Measurements from ENCODE around the gene HES1.
"Not testable (repeated sequence)": the region's sequence is repeated elsewhere in the genome, so short reads cannot be mapped to it uniquely, and the experiment has no call there.

Gene HES1

DNA sequence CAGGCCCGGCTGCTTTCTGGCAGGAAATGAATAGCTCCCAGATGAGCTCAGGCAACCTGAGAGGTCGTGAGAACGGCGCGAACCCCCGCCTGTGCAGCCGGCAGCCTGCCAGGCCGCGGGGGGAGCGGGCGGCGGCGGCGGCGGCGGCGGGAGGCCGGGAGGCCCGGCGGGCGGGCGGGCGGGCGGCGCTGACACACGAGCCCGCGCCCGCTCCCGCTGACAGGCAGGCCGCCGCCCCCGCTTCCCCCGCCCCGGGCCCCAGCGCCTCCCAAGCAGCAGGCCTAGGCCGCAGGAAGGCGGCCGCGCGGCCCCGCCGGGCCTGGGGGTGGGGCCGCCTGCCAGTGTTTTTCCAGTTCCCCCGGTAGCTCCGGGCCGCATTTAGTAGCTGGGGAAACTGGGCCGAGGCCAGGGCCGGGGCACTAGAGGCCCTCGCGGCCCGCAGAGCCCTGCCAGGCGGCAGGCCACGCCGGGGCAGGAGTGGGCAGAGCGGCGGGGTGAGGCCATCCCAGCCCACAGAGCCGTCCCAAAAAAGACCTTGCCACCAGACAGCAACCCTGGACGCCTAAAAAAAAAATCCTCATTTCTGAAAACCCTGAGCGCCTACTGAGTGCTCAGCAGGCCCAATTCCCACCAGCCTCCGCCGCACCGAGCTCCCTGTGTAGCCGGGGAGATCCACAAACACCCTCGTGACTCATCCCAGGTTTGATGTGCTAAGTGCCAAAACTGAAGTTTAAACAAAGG, 5.6 kb downstream of the HES1 start:
- DNase-seq (ENCODE audit: low spot score) = peak; percentile 61

DNA sequence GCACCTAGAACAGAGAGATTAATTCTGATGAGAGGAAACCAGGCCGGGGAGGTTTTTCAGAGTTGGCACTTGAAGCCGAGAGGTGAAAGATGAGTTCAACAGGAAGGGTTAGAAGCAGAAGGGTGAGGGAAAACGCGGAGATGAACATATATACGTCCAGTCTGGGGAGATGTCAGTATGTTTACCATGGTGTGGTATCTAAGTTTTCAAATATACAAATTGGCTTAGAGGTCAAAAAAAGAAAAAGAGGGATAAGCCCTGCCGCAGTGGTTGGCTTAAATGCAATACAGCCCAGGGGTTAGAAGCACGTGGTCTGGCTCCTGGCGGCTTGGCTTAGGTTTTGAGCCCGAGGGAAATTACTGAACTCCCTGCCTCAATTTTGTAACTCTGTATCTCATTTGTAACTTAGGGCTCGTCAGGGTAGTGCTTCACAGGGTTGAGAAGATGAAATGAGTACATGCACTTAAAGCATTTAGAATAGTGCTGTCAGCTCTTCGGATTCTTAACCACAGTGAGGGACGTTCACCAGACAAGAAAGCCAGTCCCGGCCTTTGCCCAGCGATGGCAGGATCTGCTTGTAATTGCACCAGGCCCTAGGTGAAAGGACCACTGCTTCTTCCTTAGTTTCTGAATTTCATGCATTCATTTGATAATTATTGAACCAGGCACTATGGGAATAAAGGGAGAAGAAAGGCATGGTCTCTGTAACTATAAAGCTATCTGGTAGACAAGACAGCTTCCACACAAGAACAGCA, 6.4 kb downstream of the HES1 start:
- DNase-seq (ENCODE audit: low spot score) = no peak

DNA sequence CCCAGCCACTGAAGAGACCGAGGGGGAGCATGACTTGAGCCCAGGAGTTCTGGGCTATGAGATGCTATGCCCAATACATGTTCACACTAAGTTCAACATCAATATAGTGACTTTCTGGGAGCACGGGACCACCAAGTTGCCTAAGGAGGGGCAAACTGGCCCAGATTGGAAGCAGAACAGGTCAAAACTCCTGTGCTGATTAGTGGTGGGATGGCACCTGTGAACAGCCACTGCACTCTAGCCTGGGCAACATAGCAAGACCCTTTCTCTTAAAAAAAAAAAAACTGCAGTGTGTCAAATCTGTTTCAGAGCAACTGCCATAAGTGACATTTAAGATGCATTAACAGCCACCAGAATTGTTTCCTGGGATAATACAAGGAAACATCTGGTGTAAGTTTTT, 9.8 kb downstream of the HES1 start:
- DNase-seq (ENCODE audit: low spot score) = no peak

DNA sequence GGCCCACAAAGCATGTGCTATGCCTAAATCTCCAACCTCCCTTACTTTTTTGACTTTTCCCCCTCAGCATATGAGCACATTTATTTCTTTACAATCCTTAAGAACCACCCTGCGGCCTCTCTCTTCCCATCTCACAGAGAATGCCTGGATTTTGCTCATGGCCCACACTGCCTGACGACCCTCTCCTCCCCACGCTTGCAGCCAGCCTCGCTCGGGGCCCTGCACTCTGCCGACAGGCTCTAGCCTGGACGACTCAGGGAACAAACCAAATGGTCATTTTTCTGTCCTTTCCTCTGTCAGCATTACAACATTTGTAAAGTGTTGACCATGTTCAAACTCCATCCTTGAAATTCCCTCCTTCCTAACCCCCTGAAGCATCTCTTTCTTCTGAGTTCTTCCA, 11.7 kb downstream of the HES1 start:
- DNase-seq (ENCODE audit: low spot score) = no peak

DNA sequence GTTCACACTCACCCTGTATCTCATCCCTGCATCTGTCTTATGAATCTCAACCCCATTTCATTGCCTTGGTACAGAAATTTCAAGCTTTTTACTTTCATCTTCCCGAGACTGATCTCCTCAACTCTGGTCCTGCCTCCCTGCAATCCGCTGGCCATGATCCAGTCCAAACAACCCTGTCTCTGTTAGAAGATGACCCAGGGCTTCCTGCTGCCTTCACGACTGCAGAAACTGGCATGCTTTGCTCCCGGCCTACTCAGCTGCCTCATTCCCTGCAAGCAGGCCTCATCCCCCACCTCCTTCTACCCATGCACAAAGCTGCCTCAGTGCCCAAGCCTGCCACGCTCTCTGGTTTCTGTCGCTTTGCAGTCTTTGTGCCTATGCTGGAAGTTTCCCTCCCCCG, 12.4 kb downstream of the HES1 start:
- no peak for DNase-seq (ENCODE audit: low spot score)

DNA sequence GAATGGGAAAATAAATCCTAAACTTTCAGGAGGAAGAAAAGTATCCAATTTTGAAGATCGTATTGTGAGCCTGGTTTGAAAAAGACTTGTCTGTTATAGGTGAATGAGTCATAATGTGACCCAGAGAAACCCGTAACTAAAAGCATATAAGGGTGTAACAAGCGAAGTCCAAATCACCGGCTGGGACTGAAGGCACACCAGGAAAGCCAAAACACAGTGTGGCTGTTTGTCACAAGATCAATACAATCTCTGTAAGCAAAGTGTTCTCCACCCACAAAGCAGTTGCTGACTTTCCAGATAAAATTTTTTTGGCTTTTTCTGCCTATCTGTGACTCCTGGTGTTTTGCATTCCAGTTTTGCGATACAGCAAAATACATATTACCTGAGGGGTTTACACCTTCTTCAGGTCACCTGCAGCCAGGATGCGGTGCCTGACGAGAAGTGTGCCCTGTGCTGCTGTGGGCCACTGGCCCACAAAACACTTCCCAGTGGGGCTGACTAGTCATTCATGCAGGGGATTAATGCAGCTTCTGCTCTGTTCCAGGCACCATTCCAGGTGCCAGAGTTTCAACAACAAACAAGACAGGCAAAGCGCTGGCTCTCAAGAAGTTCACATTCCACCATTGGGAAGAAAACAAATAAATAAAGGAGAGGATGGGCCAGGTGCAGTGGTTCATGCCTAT, 14.4 kb downstream of the HES1 start:
- no peak for DNase-seq (ENCODE audit: low spot score)

DNA sequence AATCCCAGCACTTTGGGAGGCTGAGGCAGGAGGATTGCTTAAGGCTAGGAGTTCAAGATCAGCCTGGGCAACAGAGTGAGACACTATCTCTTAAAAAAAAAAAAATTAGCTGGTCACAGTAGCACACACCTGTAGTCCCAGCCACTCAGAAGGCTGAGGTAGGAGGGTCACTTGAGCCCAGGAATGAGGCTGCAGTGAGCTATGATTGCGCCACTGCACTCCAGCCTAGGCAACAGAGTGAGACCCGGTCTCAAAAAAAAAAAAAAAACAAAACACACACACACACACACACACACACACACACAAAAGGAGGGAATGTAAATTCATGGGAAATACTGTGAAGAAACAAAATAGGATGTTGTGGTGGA, 15.0 kb downstream of the HES1 start:
- not testable (repeated sequence) for DNase-seq (ENCODE audit: low spot score)

DNA sequence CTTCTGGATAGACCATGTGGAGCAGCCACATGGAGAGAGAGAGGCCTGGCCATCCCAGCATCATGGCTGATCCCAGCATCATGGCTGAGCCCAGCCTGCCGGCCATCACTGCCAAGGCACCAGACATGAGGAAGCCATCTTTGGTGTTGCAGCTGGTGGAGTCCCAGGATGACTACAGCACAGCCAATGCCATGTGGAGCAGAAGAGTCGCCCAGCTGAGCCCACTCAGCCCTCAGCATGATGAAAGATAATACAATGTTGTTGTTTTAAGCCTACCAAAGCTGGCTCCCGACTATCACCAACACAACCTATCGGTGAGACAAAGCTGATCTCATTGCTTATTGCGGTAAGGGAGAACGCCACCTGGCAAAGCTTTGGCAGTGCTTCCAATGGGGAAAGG, 18.4 kb downstream of the HES1 start:
- DNase-seq (ENCODE audit: low spot score) = no peak

DNA sequence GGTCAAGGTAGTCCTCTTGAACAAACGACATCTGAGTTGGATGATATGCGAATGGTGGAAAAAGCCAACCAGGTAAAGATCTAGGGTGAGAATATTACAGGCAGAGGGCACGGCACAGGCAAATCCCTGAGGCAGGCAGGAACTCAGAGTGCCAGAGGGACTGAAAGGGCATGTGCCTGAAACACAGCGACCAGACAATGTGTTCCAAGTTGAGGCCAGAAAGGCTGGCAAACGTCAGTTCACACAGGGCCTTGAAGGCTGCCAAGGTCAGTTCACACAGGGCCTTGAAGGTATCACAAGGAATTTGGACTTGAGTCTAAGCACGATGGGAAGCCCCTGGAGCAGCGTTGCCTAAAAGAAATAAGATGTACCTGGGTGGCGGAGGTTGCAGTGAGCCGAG, 20.1 kb downstream of the HES1 start:
- no peak for DNase-seq (ENCODE audit: low spot score)

DNA sequence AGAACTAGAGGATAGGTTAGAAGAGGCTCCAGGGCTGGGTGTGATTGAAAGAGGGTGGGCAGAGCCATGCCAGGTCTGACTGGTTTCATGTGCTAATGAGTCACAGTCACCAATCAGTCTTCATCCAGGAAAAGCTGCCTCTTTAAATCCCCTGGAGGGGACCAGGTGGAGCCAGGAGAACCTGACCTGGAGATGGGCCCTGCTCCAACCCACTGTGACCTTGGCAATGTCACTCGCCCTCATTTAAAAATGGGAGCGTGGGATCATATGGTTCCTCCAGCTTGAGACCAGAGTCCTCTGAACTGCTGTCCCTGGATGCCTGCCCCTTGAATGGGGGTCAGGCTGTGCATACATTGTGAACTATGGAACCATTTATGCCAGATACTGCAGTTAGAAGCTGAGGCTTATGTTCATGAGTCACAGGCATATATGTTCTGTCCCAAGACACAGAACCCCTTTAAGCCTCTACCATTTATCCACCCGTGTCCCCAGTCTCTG, 23.0 kb downstream of the HES1 start:
- DNase-seq (ENCODE audit: low spot score) = no peak

DNA sequence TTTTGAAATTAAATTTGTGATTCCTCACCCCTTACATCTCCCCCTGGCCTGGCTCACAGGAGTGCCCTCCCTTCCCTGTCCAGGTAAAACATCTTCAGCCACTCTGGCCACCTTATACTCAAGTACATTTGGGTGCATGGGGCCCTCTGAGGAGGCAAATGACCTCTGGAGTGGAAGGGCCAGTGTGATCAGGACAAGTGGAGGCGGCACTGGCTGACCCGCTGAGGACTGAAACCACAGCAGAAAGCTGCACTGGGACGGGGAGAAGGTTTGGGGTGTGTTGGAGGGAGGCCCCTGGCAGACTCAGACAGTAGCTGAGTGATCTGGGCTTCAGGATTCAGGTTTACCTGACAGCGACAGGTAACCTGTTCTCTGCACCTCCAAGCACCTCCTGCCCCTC, 24.2 kb downstream of the HES1 start:
- DNase-seq (ENCODE audit: low spot score) = no peak

DNA sequence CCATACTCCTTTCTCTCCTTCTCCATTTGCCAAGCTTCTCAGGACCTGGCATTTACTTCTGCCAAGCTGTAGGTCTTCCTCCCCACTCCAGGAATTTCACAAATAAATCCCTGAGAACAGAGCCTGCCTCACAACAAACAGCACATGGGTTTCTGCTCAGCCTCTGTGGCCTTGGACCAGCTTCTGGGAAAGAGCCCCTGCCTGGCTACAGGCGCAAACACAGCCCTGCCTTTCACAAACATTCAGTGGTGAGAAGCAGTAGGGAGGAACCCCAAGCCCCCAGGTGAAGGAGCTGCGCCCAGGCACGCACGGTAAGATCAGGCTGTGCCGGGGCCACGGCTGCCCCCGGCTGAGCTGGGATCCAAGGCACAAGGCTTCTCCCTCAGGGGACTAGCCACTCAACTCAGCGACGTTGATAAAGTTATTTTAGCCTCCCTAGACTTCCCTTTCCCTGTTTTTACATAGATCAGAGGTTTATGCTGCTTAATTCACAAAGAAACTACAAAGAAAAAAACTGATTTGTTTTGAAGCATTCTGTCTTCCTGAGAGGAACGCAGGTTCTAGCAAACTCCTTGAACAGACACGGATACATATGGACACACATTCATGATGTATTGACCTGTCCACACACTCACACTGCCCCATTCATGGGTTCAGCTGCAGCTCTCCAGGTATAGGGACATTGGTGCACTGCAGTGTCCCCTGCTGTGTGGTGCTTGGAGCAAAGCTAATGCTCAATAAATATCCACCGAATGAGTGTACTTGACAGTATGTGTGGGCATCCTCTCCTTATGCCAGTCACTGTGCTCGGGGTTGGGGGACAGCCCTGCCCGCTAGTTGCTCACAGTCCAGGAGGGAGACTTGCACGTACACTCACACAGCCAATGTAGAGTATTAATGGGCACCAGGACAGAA, 25.4 kb downstream of the HES1 start:
- DNase-seq (ENCODE audit: low spot score) = no peak

DNA sequence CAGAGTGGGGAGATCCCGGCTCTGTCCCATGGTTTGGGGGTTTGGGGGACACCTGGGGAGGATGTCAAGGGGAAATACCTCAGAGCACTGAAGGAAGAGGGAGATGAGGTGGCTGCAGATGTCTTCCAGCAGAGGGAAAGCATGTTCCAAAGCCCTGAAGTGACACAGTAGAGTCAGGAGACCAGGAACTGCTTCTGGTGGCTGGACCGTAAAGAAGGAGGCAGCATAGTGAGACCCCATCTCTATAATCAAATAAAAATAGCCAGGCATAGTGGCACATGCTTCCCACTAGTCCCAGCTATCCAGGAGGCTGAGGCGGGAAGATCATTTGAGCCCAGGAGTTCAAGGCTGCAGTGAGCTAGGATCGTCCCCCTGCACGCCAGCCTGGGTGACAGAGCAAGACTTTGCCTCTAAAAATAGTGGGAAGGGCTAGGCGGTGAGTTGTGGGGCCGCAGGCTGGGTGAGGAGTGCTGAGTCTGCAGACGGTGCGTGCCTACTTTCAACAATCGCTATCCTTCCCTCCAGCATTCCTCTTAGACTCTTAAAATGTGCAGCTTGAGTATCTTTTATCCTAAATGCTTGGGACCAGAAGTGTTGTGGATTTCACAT, 26.2 kb downstream of the HES1 start:
- DNase-seq (ENCODE audit: low spot score) = no peak

DNA sequence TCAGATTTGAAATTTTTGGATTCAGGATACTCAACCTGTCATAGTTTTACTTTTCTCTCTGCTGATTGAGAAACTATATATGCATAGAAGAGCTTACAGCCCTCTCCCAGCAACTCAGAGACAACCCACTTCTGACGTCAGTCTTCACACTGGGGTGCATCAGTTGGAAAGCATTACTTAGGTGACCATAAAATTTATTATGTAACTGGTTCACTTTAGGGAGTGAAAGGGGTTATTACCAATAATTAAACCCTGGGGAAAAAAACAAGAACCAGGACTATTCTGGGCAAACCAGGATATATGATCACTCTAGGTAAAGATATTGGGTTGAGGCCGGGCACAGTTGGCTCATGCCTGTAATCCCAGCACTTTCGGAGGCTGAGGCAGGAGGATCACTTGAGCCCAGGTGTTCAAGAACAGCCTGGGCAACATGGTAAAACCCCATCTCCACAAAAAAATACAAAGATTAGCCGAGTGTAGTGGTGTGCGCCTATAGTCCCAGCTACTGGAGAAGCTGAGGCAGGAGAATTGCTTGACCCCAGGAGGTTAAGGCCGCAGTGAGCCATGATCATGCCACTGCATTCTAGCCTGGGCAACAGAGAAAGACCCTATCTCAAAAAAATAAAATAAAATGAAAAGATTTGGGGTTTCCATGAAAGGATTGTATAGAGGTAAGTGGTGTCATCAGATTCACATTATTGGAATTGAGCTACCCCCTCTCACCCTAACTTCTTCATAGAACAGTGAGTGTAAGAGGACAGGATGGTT, 27.1 kb downstream of the HES1 start:
- no peak for DNase-seq (ENCODE audit: low spot score)

DNA sequence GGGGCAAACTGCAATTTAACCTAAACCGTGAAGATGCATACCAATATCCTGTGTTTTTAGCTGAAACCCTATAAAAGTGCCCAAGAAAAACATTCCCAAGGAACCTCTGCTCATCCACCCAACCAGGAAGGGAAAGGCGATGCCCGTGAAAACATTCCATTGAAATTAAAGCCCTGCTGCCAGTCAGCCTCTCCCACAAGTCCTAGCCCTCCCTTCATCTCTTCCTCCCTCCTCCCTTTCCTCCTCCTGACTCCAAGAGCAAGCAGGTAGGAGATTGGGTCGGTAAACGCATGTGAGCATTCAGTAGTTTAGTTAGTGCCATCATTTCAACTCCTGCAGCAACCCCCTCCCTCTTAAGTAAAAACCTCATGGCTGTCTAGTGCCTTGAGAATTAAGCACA, 27.7 kb downstream of the HES1 start:
- DNase-seq (ENCODE audit: low spot score) = no peak

DNA sequence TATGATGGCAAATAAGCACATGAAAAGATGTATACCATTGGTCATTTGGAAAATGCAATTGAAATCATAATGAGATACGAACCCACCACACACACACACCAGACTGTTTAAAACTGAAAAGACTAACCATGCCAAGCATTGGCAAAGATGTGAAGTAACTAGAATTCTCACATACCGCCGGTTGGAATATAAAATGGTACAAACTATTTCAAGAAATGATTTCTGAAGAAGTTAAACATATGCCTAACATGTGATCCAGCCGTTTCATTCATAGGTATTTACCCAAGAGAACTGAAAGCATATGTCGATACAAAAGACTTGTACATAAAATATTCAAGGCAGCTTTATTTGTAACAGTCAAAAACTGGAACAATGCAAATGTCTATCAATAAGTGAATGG, 28.9 kb downstream of the HES1 start:
- DNase-seq (ENCODE audit: low spot score) = no peak

DNA sequence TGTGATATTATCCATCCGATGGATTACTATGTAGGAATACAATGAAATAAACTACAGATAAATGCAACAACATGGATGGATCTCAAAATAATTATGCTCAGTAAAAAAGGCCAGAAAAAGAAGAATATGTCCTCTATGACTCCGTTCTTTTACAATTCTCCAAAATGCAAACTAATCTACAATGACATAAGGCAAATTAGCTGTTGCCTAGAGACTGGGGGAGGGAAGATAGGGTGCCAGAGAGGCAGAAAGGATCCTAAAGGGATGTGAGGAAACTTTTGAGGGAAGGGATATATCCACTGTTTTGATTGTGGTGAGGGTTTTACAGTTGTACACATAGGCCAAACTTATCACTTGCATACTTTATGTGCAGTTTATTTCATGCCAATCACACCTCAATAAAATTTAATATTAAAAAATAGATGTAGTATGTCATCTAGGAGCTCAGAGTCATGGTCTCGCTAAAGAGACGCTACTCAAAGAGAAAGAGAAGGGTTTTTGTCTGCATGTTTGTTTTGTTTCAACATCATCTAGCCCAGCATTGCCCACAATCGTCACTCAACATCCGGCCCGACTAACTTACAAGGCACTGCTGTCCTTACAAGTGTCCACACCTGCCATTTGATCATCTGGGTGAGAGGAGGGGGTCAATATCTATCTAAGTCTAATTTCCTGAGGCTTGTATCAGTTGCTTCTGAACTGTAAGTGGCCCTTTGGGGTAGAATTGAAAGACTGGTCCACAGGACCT, 29.5 kb downstream of the HES1 start:
- no peak for DNase-seq (ENCODE audit: low spot score)

DNA sequence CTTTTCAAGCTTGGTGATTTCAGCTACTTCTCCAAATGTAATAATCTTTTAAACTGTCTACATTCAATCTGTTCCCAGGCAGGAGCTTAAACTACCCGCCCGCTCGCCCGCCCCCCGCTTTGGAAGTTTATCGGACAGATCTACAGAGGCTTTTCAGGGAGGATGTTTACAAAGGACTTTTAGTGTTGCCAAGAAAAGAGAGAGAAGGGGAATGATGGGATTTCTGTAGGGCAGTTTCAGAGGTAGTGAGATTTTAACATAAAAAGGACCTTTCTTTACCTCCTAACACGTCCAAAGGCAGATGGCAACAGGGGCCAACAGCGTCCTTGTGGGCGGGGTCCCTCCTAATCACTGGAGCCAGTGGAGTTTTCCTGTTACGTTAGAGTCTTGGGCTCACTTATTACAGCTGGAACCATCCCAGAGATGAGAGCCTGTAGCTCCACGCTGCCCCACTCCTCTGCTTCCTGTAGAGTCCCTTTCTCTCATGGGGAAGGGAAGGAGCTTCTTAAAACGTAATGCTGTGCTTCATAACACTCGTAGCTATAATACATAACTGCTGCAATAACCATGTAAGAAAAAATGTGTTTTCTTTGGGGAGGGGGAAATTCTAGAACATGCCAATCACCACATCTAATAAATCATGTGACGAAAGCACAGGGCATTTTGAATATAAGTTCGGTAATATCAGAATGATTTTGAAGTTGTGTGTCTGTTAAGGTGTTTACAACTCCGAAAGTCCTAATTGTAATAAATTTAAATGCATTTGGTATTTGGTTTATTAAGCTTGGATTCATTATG, 30.9 kb downstream of the HES1 start:
- DNase-seq (ENCODE audit: low spot score) = no peak
